ENCODE results near the gene BHLHE41.

GRCh38 chr12:26153421-26154154, 28.8 kb upstream of the BHLHE41 start:
- TF ChIP-seq CTCF (IDR thresholded peaks at IDR 0.05): no peak
- no peak for TF ChIP-seq ZFX (IDR thresholded peaks at IDR 0.05; ENCODE audit: borderline replicate concordance)
